Stimulated activated effector memory CD8-positive, alpha-beta T cell treated with anti-CD3 and anti-CD28 coated beads, Interleukin-12 subunit alpha, Interleukin-12 subunit beta, amount 100 ng/mL, for 72 hours (primary cell): ENCODE results near the gene ACYP2.
"Not testable (repeated sequence)": the region's sequence is repeated elsewhere in the genome, so short reads cannot be mapped to it uniquely, and the experiment has no call there.

ENCODE experiments used
- ATAC-seq: fragments of 150-1000 bp; cut with Tn5 transposase; 2 replicates; pipeline ENCODE4 v1.10.0; 2021
- DNase-seq, 2 donors: peaks; one replicate each; pipeline ENCODE4 v3.0.0; 2021 to 2022; ENCODE audit warnings: low spot score in 2 of 2
- H3K27ac Mint-ChIP-seq: one replicate; pipeline ENCODE4 v1.8.0; 2022; ENCODE audit warnings: mild to moderate bottlenecking, mixed read lengths
- H3K36me3 Mint-ChIP-seq: one replicate; pipeline ENCODE4 v1.8.0; 2022; ENCODE audit warnings: mild to moderate bottlenecking, mixed read lengths
- H3K4me1 Mint-ChIP-seq: one replicate; pipeline ENCODE4 v1.8.0; 2022; ENCODE audit warnings: mixed read lengths
- H3K4me3 Mint-ChIP-seq: one replicate; pipeline ENCODE4 v1.8.0; 2022; ENCODE audit warnings: mild to moderate bottlenecking, mixed read lengths
- H3K9me3 Mint-ChIP-seq: one replicate; pipeline ENCODE4 v1.8.0; 2022; ENCODE audit warnings: mixed read lengths

Gene ACYP2

DNA sequence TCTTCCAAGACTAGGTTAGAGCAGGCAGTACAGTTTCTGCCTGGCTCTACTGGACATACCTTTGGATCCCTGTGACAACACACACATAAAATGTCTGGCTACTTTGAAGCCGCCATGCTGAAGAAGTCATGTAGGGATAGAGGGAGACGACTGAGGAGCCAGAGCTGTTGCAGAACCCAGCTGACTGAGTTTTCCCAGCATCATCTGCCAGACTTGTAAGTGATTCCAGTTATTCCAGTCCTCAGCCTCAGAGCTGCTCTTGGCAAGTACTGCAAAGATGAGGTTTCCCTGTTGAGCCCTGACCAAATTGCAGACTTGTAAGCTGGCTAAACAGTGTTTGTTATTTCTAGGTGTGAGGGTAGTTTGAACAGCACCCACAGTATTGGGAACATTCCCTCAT lies 172.1 kb downstream of the ACYP2 start:
- no peak for ATAC-seq
- Mint-ChIP-seq H3K36me3 (no peaks in the 10 kb centered on the region), H3K4me3 (no peak overlapping the region)

DNA sequence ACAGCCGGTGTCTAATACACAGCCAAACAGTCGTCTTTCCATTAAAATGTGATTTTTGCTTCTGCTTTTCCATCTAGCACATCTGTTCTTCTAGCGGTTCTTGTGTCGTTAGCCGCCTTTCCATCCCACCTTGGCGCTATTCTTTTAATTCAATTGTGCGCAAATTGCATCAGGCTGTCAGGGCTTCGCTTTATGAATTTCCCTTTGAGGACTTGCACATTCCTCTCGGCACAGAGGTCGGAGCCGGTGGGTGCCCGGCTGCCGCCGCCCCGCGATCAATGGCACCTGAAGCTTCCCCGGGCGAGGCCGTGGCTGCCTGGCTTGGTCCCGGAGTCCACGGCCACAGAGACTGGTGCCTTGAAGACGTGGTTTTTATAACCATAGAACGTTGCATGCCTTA lies 174.5 kb downstream of the ACYP2 start:
- no peak for DNase-seq
- Mint-ChIP-seq H3K9me3 (no peaks in the 10 kb centered on the region), H3K4me1 (no peaks in the 10 kb centered on the region), H3K4me3 (no peak overlapping the region), H3K27ac (no peak overlapping the region), H3K36me3 (no peaks in the 10 kb centered on the region)
- no peak for ATAC-seq

More for the DNA sequence above, 172.1 kb downstream of the ACYP2 start:
- Mint-ChIP-seq H3K9me3 (no peaks in the 10 kb centered on the region), H3K27ac (no peak overlapping the region), H3K4me1 (no peaks in the 10 kb centered on the region)
- no peak for DNase-seq

DNA sequence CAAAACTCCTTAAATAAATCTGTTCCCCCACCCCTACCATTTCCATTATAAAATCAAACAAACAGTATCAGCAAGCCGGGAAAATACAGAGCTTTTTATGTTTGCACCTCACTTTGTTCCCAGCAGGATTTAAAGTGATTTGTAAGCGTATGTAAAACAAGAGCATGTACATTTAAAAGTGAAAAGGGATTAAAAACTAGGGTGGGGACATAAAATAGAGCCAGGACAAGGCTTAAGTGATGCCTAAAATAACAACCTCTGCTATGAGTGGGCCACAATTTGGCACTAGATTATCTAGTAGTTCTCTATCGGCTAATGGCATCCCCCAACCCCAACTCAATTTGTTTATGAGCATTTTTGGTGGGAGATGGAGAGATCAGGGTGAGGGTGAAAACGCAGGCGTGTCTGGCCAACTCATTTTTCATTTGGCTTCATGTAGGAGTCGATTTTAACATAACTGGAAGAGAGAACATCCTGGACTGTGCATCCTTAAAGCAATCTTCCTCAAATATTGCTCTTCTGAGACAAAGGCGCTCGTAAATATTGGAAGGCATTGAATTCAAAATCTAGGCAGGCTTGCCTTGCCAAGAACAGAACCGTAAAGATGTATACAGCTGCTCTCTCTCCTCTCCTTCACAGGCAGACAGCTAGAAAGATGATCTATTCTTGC lies 175.1 kb downstream of the ACYP2 start:
- H3K36me3 Mint-ChIP-seq = no peaks in the 10 kb centered on the region
- no peak overlapping the region for H3K4me3 Mint-ChIP-seq
- no peak overlapping the region for H3K27ac Mint-ChIP-seq
- DNase-seq (no peak), ATAC-seq (no peak)
- H3K9me3 Mint-ChIP-seq = no peaks in the 10 kb centered on the region
- no peaks in the 10 kb centered on the region for H3K4me1 Mint-ChIP-seq

DNA sequence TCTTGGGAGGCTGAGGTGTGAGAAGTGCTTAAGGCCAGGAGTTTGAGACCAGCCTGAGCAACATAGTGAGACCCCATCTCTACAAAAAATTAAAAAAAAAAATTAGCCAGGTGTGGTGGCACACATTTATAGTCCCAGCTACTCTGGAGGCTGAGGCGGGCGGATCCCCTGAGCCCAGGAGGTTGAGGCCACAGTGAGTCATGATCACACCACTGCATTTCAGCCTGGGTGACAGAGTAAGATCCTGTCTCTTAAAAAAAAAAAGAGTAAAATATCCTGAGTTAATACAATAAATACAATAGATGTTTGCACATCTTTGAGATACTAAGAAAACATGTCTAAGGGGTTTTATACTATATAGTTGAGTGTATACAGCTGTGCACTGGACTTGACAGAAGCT lies 179.2 kb downstream of the ACYP2 start:
- DNase-seq, H3K27ac Mint-ChIP-seq, ATAC-seq, H3K4me3 Mint-ChIP-seq, H3K4me1 Mint-ChIP-seq, H3K9me3 Mint-ChIP-seq, H3K36me3 Mint-ChIP-seq: not testable (repeated sequence)

DNA sequence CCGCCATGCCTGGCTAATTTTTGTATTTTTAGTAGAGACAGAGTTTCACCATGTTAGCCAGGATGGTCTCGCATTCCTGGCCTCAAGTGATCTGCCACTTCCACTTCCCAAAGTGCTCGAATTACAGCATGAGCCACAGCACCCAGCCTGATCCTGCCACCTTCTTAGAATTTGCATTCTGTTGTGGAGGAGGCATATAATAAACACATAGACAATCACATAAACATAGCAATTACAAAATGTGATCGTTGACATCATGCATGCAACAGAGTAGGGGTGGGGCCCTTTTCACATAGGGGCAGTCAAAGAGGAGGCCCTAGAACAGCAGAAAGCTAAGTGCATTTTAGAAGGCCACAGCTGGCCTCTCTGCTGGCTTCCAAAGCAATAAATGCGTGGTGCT lies 180.5 kb downstream of the ACYP2 start:
- H3K4me3 Mint-ChIP-seq = no peak overlapping the region
- DNase-seq = no peak
- no peak for ATAC-seq
- no peak overlapping the region for H3K27ac Mint-ChIP-seq
- no peaks in the 10 kb centered on the region for H3K9me3 Mint-ChIP-seq
- H3K36me3 Mint-ChIP-seq = no peaks in the 10 kb centered on the region
- no peaks in the 10 kb centered on the region for H3K4me1 Mint-ChIP-seq

DNA sequence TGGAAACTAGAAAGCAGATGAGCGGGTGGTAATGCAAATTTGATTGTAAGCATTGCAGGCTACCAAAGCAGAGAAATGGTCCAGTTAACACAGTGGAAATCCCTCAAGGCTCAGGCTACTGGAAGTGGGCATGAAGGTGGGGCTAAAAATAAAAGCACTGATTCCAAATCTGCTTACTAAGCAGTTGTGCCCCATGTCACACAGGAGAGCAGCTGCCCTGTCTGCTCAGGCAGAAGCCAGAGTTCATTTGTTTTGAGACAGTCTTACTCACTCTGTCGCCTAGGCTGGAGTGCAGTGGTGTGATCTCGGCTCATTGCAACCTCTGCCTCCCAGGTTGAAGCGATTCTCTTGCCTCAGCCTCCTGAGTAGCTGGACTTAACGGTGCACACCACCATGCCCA lies 183.1 kb downstream of the ACYP2 start:
- Mint-ChIP-seq H3K27ac (no peak overlapping the region), H3K9me3 (no peaks in the 10 kb centered on the region), H3K4me1 (no peaks in the 10 kb centered on the region), H3K4me3 (no peak overlapping the region), H3K36me3 (no peaks in the 10 kb centered on the region)
- ATAC-seq = no peak
- DNase-seq = no peak

DNA sequence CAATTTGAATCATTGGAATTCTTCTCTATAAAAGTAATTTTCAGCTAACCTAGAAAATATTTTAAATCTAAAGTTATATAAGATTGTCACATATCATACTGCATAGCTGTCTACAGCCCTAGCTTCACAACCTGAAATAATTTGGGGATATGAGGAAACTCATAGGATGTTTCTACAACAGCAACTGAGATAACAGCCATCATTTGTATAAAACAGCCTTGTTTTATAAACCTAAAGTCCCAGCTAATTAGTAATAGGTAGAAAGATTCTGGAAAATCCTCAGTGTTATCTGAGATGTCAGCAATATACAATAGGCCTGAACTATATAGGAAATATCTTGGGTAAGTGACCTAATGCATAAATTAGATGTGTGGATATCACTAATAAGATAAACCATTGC lies 188.2 kb downstream of the ACYP2 start:
- Mint-ChIP-seq H3K9me3 (no peaks in the 10 kb centered on the region), H3K4me1 (no peaks in the 10 kb centered on the region), H3K36me3 (no peaks in the 10 kb centered on the region), H3K4me3 (no peak overlapping the region), H3K27ac (no peak overlapping the region)
- no peak for ATAC-seq
- no peak for DNase-seq

DNA sequence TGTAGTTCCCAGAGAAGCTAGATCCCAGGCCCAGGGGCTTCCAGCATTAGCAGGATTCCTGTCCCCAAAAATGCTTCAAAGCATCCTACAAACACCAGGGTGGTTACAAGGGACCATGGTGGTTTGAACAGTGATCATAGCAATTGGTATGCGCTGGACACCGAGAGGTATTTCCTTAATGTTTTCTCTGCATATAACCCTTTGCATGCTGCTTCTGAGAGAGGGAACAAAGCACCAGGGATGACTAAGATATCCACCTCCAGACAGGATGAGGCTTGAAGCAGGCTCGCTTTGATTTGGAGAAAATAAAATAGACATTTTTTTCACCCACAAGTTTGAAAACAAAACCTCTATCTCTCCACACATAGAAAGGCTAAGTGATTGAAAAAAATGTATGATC lies 191.1 kb downstream of the ACYP2 start:
- no peaks in the 10 kb centered on the region for H3K4me1 Mint-ChIP-seq
- no peaks in the 10 kb centered on the region for H3K36me3 Mint-ChIP-seq
- ATAC-seq (no peak), DNase-seq (no peak)
- no peak overlapping the region for H3K4me3 Mint-ChIP-seq
- no peak overlapping the region for H3K27ac Mint-ChIP-seq
- no peaks in the 10 kb centered on the region for H3K9me3 Mint-ChIP-seq

DNA sequence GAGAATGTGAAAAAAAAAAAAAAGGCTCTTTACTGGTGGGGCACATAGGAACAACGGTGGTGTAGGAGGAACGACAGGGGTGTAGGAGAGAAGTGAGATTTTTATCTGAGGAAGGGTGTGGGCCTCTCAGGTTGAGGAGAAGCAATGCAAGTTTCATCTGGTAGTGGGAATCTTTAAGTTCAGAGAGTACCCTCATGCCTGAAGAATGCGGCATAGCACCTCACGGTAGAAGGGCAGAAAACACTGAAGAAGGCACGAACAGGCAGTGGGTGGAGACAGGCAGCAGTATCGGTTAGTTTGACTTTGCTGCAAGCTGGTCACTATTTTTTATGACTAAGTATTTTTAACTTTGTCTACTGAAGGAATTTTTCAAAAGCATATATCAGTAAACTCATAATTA lies 192.8 kb downstream of the ACYP2 start:
- ATAC-seq = no peak
- Mint-ChIP-seq H3K4me1 (no peaks in the 10 kb centered on the region), H3K27ac (no peak overlapping the region), H3K4me3 (no peak overlapping the region), H3K9me3 (no peaks in the 10 kb centered on the region), H3K36me3 (no peaks in the 10 kb centered on the region)
- DNase-seq = no peak

DNA sequence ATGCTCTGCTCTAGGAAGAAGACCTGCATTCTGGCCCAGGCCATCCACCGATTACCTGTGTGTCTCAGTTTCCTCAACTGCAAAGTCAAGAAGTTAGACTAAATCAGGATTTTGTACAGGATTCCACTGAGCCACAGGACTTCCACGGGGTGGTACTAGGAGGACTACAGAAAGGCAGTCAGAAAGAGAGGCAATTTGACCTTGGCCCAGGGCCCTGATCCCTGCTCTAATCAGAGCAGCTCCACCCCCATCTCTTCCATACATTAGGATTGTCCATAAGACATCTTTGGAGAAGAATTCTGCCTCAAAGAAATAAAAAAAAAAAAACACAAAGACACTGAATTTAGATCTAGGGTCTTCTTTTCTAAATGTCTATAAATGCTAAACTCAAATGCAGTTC lies 193.4 kb downstream of the ACYP2 start:
- H3K36me3 Mint-ChIP-seq = no peaks in the 10 kb centered on the region
- DNase-seq = no peak
- ATAC-seq = no peak
- H3K27ac Mint-ChIP-seq = no peak overlapping the region
- H3K9me3 Mint-ChIP-seq = no peaks in the 10 kb centered on the region
- no peaks in the 10 kb centered on the region for H3K4me1 Mint-ChIP-seq
- no peak overlapping the region for H3K4me3 Mint-ChIP-seq

DNA sequence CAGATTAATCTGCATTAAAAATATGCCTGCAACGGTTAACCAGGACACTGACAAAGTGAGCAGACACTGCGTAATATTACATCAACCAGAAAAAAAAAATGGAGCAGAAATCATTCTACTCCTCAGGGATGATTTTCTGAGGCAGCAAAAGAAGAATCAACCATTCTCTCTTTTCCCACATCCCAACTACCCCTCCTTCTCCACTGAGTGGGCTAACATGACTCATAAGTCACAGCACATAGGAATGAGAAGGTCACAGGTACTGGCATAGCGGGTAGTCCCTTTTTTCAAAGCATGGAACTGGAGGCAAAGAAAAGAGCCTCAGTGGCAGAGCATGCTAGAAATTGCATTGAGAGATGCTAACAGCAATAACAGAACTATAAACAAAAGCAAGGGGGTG lies 194.9 kb downstream of the ACYP2 start:
- H3K4me1 Mint-ChIP-seq = no peaks in the 10 kb centered on the region
- DNase-seq = no peak
- H3K27ac Mint-ChIP-seq = no peak overlapping the region
- ATAC-seq = no peak
- no peaks in the 10 kb centered on the region for H3K9me3 Mint-ChIP-seq
- no peak overlapping the region for H3K4me3 Mint-ChIP-seq
- H3K36me3 Mint-ChIP-seq = no peaks in the 10 kb centered on the region

DNA sequence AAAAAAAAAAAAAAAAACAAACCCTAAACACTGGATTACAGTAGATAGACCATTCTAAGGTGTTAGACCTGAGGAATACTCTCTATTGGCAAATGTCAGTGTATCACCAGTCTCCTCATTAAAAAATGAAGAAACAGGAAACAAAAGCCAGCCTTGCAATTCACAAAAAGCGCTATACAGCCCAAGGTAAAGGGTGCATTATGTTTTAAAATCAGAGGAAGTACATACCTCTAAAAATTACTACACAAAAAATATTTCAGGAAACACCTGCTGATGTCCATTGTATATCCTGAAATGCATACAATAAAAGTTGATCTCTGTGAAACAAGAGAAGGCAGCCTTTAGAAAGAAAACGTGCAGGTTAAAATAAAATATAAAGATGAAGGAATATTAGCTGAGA lies 195.5 kb downstream of the ACYP2 start:
- Mint-ChIP-seq H3K9me3 (no peaks in the 10 kb centered on the region), H3K27ac (no peak overlapping the region), H3K4me1 (no peaks in the 10 kb centered on the region), H3K36me3 (no peaks in the 10 kb centered on the region), H3K4me3 (no peak overlapping the region)
- no peak for DNase-seq
- ATAC-seq = no peak

DNA sequence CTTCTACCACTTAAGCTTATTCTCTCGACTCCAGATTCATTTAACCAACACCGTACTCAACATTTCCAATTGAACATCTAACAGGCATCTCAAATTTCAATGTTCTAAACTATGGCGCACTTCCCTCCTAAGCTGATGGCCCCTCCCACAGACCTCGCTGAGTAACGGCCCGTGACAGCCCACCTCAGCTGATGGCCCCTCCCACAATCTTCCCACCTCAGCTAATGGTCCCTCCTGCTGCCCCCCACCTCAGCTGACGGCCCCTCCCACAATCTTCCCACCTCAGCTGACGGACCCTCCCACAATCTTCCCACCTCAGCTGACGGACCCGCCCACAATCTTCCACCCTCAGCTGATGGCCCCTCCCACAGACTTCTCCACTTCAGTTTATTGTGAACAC lies 197.7 kb downstream of the ACYP2 start:
- H3K4me3 Mint-ChIP-seq = no peak overlapping the region
- H3K27ac Mint-ChIP-seq = no peak overlapping the region
- no peaks in the 10 kb centered on the region for H3K4me1 Mint-ChIP-seq
- H3K36me3 Mint-ChIP-seq = no peaks in the 10 kb centered on the region
- no peak for ATAC-seq
- no peaks in the 10 kb centered on the region for H3K9me3 Mint-ChIP-seq
- no peak for DNase-seq

DNA sequence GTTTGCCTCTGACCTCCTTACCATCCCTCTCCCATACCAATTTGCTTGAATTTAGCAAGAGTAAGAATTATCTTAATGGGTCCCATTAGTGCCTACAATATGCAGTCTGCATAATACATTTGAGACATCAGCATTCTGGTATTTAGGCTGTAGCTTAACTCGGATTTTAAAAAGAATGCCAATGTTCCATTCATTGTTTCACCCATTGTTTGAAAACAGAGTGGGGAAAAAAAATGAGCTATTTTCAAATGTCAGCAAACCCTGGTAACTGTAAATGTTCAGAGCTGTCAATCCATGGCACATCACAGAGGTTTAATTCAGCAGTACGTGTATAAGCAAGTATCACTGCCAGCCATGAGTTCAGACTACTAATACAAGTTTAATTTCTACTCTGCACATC lies 202.6 kb downstream of the ACYP2 start:
- DNase-seq = no peak
- H3K9me3 Mint-ChIP-seq = no peaks in the 10 kb centered on the region
- no peak for ATAC-seq
- H3K4me3 Mint-ChIP-seq = no peak overlapping the region
- no peaks in the 10 kb centered on the region for H3K4me1 Mint-ChIP-seq
- H3K36me3 Mint-ChIP-seq = no peaks in the 10 kb centered on the region
- no peak overlapping the region for H3K27ac Mint-ChIP-seq

DNA sequence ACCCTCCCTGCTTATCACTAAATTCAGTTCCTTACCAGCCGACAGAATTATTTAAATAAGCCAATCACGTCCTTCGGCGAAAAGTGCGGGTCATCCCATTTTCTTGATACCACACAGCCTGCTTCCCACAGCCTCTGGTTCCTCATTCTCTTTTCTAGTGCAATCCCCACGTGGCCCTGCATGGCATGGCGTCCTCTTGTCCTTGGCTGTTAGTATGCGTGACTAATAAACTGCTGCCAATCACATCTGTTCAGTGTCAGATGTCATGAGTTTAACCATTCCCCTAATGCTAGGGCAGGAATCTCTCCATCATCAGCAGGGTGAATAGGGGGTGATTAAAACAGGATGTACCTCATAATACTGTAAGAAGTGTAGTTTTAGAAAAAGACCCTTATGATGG lies 203.4 kb downstream of the ACYP2 start:
- DNase-seq (no peak), ATAC-seq (no peak)
- Mint-ChIP-seq H3K27ac (no peak overlapping the region), H3K4me3 (no peak overlapping the region), H3K36me3 (no peaks in the 10 kb centered on the region), H3K9me3 (no peaks in the 10 kb centered on the region), H3K4me1 (no peaks in the 10 kb centered on the region)

DNA sequence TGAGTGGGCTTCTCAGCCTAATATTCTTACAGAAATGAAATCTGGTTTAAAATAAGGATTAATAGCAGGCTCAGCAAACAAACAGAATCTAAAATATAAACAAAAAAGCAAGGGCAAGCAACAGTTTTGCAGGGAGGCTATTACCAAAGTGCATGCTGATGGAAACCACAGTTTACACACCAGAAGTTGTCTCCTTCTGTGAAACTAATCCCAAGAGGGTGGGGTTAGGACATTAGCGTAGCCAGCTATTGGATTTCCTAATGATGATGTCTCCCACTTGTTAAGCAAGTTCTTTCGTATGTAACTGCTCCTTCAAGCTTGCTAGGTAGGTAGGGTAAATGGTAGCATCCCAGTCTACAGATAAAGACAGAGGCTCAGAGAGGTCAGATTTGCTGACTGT lies 205.6 kb downstream of the ACYP2 start:
- no peaks in the 10 kb centered on the region for H3K36me3 Mint-ChIP-seq
- no peak for ATAC-seq
- no peak overlapping the region for H3K27ac Mint-ChIP-seq
- no peaks in the 10 kb centered on the region for H3K9me3 Mint-ChIP-seq
- no peak for DNase-seq
- no peak overlapping the region for H3K4me3 Mint-ChIP-seq
- H3K4me1 Mint-ChIP-seq = no peaks in the 10 kb centered on the region

DNA sequence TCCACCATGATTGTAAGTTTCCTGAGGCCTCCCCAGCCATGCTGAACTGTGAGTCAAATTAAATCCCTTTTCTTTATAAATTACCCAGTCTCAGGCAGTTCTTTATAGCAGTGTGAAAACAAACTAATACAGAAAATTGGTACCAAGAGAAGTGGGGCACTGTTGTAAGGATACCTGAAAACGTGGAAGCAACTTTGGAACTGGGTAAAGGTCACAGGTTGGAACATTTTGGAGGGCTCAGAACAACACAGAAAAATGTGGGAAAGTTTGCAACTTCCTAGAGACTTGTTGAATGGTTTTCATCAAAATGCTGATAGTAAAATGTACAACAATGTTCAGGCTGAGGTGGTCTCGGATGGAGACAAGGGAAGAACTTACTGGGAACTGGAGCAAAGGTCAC lies 209.1 kb downstream of the ACYP2 start:
- H3K36me3 Mint-ChIP-seq = not testable (repeated sequence)

More for the DNA sequence above, 209.1 kb downstream of the ACYP2 start:
- H3K27ac Mint-ChIP-seq, DNase-seq, H3K4me1 Mint-ChIP-seq, ATAC-seq, H3K4me3 Mint-ChIP-seq, H3K9me3 Mint-ChIP-seq: not testable (repeated sequence)
